Measurements from ENCODE around the gene CDK2.
"Not testable (repeated sequence)": the region's sequence is repeated elsewhere in the genome, so short reads cannot be mapped to it uniquely, and the experiment has no call there.

The CDK2 gene

GRCh38 chr12:55966408-55967281, at the start of gene CDK2:
Gene CDK2, plus strand, starts transcription at chr12:55966830. Its CDS starts 179 bp downstream, at chr12:55967009.
- peak; percentile 90 for DNase-seq

GRCh38 chr12:55919032-55919431, 47.6 kb upstream of the CDK2 start:
- not testable (repeated sequence) for DNase-seq

GRCh38 chr12:55922126-55922525, 44.5 kb upstream of the CDK2 start:
- DNase-seq, result no peak

- not testable (repeated sequence) for DNase-seq
These were observed 43.0 kb upstream of the CDK2 start for GRCh38 chr12:55923648-55924047.

GRCh38 chr12:55925371-55925770, 41.3 kb upstream of the CDK2 start:
- DNase-seq, result no peak

GRCh38 chr12:55925870-55926737, 40.5 kb upstream of the CDK2 start:
- no peak for DNase-seq

GRCh38 chr12:55926738-55927587, 39.7 kb upstream of the CDK2 start:
- peak; percentile 94 for DNase-seq

DNA sequence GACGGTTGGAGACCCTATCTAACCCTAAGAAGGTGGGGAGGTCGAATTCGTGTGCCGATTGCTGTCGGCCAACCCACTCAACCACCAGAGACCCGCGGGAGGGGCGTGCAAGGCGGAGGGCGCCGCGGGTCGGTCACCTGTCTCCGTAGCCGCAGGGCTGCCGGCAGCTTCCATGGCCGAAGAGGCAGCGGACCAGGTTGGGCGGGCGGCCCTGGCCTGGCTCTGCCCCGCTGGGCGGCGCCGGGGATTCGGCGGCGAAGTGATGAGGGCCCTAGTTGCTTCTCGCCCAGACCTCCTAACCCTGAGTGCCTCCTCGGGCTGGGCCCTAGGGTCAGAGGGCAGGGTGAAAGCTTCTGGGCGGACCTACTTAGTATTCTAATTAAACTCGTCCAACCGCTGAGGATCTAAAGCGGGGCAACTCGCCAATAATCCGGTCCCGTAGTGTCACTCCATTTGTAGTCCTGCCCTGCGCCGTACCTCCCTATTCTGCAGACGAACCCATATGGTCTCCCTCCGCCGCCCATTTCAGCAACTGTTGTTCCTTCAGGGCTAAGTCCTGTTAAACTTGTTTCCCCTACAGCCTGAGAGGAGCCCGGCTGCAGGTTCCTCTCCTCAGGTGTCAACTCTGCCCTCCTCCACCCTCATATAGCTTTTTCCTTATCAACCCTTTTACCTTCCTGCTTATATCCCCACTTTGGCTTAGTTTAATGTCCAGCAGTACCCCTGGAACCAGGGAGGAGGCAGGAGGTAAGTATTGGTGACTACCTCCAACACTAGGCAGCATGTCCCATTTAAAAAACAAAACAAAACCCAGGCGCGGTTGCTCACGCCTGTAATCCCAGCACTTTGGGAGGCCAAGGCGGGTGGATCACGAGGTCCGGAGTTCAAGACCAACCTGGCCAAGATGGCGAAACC, 38.8 kb upstream of the CDK2 start, which contains the start of gene PYM1:
PYM1 (minus strand) TSS at position 307 of the 915 bp plus-strand sequence; CDS start at position 174, 133 bp downstream.
- DNase-seq, result peak; percentile 82

GRCh38 chr12:55929306-55929791, 37.3 kb upstream of the CDK2 start:
- peak; percentile 91 for DNase-seq

DNA sequence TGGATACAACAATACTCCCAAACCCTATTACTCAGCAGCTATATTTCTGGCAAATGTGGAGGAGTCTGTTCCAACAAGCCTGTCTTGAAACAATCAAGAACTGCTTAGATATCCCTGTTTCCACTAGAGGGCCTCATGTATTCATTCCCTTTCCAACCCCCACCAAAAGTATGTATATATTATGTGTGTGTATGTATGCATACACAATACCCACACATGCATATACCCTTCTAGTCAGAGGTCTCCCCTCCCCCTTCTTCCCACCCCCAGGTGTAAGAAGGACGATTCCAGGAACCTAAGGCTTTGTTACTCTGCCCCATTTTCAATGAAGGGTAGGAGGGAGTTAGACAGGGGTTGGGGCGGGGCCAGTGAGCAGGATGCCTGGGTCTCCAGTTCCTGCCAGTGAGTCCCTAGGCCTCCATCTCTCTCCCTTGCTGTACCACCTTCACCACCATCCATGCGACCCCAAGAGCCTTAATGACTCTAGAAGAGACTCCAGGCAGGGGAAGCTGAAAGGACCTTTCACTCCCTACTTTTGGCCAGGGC, 35.8 kb upstream of the CDK2 start, which contains the start of gene DGKA:
DGKA (plus strand) TSS at position 392 of the 546 bp plus-strand sequence. CDS start 5,342 bp downstream, outside the sequence.
- peak; percentile 73 for DNase-seq

DNA sequence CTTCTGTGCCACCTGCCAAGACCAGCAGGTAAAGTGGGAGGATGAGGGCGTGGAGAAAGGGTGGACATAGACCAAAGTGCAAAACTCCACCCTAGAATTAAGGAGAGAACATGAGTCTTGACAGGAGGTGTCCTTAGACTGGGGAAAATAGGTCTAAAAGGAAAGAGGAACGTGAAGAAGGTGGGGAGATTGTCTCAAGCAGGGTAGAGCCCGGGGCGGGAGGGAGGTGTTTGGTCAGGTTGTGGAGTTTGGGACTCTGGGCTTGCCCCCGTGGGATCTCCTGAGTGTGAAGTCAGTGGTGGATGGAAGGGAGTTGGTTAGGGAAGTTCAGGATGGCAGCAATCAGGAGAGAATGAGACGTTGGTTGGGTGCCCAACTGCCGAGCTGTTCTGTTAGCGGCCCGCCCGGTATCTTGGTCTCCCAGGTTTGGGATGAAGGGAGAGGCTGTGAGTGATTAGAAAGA, 35.3 kb upstream of the CDK2 start:
- no peak for DNase-seq

DNA sequence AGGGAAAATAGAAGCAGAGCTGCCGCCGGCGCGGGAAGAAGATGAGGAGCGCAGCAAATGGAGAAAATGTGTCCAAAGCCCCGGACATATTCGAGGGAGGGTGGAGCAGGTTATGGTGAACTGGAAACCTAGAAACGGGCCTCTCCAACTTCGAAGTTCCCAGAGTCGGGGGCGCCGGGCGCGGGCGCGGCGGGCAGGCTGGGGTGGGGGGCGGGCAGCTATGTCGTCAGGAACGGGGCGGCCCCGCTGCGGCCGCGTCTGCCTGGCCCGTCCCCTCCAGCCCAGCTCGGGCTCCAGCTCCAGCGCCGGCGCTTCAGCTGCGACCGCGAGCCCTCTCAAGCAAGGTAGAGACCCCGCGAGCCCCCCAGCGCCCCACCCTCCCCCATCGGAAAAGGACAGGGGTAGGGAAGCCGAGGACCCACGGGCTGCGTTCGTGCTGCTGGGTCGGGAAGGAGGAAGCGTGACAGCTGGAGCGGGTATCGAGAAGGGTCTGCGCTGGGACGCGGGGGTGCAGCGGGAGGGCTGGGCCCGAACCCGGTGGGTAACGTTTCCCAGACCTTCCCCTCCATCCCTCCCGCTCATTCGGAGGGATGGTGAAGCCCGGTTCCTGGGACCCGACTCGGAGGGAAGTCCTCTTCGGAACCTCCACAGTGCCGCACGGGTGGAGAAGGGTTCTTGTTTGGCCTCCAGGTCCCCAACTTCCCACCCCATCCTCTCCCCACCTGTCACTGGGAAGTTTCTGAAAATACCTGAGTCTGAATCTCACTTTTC, 34.7 kb upstream of the CDK2 start:
- peak; percentile 36 for DNase-seq

DNA sequence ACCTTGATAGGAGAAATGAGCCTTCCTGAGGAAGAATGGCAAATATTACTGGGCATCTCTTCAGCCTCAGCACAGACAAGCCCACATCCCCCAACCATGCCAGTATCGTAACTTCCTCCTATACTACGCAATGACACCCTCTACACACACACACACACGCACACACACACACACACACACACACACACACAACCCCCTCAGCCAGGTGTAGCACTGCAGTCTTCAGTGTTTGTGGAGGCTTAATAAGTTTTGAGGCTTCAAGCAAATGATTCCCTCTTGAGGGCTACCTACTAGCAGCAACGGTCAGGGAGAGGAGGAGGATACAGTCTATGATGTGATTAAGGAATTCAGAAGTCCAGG, 34.1 kb upstream of the CDK2 start:
- DNase-seq, result peak; percentile 78

DNA sequence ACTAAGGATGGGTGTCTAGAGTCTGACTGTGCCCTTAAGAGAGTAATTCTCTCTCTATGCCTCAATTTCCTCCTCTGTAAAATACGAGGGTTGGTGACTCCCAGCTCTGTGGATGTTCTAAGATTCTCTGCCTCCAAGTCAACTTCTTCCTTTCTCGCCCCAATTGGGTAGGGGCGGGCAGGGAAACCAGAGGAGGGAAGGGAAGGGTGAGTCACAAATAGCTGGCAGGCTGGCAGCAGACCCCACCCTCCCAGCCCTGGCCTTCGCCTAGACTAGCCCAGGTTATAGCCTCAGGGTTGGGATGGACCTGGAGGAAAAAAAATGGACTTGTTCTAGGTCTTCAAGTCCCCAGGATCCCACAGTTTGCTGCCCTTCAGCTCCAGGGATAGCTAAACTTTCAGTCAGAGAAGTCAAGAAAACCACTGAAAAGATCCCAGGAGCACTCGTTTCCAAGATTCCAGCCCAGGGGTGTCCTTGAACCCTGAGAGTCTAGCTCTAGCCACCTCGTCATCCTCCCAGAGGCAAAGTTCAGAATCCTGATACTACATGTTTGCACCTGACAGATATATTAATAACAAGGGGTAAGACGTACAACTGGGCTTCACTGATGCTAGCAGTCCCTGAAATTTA, 33.3 kb upstream of the CDK2 start:
- peak; percentile 20 for DNase-seq

DNA sequence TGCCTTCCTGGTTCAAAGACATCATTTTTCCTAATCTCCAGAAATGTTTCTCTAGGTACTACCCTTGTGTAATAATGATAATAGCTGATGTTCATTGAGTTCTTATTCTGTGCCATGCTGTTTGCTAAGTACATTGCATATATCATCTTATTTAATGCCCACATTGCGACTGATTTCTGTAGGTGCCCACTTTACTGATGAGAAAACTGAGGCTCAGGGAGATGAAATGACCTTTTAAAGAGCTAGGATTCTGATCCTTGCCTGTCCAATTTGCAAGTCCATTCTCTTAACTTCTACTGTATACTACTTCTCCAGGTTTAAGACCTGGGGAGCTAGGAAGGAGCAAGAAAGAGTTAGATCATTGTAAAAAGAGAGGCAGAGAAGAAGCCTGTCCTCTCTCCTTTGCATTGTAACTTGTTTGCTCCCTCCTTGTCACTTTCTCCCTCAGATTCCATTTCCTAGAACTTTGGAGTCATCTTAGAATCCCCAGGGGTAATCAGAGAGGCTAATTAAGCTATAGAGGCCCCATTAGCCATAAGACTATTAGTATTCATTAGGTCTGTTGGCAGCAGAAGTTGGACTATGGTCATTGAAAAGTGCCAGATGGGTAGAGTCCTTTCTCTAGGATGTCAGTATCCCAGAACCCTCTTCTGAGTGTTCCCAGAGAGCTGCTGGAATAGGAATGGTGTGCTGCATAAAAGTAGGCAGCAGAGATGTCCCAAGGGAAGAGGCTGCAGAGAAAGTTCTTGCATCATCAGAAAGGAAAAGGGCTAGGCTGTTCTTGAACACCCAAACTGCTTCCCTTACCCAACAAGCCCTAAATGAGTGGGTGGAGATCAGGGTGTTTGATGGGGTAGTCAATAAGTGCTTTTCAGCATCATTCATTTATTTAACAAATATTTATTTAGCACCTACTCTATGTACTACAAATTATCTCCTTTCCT, 32.6 kb upstream of the CDK2 start:
- DNase-seq, result no peak

- no peak for DNase-seq
These were observed 31.9 kb upstream of the CDK2 start for GRCh38 chr12:55934773-55935172.

- peak; percentile 31 for DNase-seq
These were observed 30.9 kb upstream of the CDK2 start for GRCh38 chr12:55935738-55936151.

GRCh38 chr12:55937981-55938380, 28.6 kb upstream of the CDK2 start:
- no peak for DNase-seq

All from CD4-positive, alpha-beta T cell treated with Interleukin-17A for 1 hour (primary cell).